Esophagus muscularis mucosa (tissue), 4 donors: ENCODE results near the gene STXBP6. TPM values are rescaled to one million over a fixed set of nuclear protein-coding genes. Genes with fewer than 3 reads are reported as not detected.
"Not testable (repeated sequence)": the region's sequence is repeated elsewhere in the genome, so short reads cannot be mapped to it uniquely, and the experiment has no call there.

Experiments used
- DNase-seq: peaks from one replicate; pipeline ENCODE4 v3.0.0-alpha.2; 2017; ENCODE audit errors: extremely low spot score
- H3K27ac ChIP-seq, 4 donors: fragments of 200-600 bp; sonication (generic); replicated peaks in 1 of 4; 1 replicate in 3 of 4; 2 replicates in 1 of 4; pipeline ENCODE4 v1.5.1; 2016 to 2019; ENCODE audit warnings: mild to moderate bottlenecking in 1 of 4
- H3K27me3 ChIP-seq, 4 donors: fragments of 200-600 bp; sonication (generic); one replicate each; pipeline versions ENCODE4 v1.5.1 to v1.6.0; 2016 to 2019
- H3K36me3 ChIP-seq, 4 donors: fragments of 200-600 bp; sonication (generic); one replicate each; pipeline ENCODE4 v1.5.1; 2016 to 2019
- H3K4me1 ChIP-seq, 4 donors: fragments of 200-600 bp; sonication (generic); one replicate each; pipeline ENCODE4 v1.5.1; 2016 to 2019
- H3K4me3 ChIP-seq, 4 donors: fragments of 200-600 bp; sonication (generic); 1 replicate in 2 of 4; 2 replicates in 2 of 4; pipeline ENCODE4 v1.5.1; 2016 to 2019; ENCODE audit warnings: mild to moderate bottlenecking in 4 of 4, moderate library complexity in 1 of 4
- H3K9me3 ChIP-seq, 4 donors: fragments of 200-600 bp; sonication (generic); 1 replicate in 3 of 4; 2 replicates in 1 of 4; pipeline ENCODE4 v1.5.1; 2016 to 2019
- CTCF ChIP-seq, 3 experiments: fragments of 200-600 bp in 2 of 3; fragments of 450-650 bp in 1 of 3; sonication (generic) in 2 of 3; IDR thresholded peaks; one replicate each; pipeline ENCODE4 v1.5.1; 2017 to 2019; ENCODE audit warnings: antibody characterized with exemption in 3 of 3, mild to moderate bottlenecking in 2 of 3, moderate library complexity in 1 of 3
- EP300 ChIP-seq: sonication (generic); formaldehyde crosslinking; IDR thresholded peaks from one replicate; pipeline ENCODE4 v1.6.1; 2017; ENCODE audit warnings: antibody characterized with exemption
- POLR2A ChIP-seq: fragments of 450-650 bp; IDR thresholded peaks from one replicate; pipeline ENCODE4 v1.6.1; 2017; ENCODE audit warnings: antibody characterized with exemption, moderate library complexity, mild to moderate bottlenecking, low read depth
- POLR2AphosphoS5 ChIP-seq, 2 donors: sonication (generic); formaldehyde crosslinking; IDR thresholded peaks; one replicate each; pipeline ENCODE4 v1.6.1; 2017; ENCODE audit warnings: antibody characterized with exemption in 2 of 2
- WGBS: methylation state at CpG from one replicate; pipeline ENCODE4 v1.1.5; 2018; 5-methylcytosine and 5-hydroxymethylcytosine counted together
- intact Hi-C: fragments of 100-400 bp; cut with DNase I; formaldehyde crosslinking; loops from one replicate; pipeline ENCODE4 v1.15.1; 2023
- total RNA-seq, 4 donors: library from RNA; depleted of rRNA; stranded (reverse); fragments of >200 nt; gene quantifications; one replicate each; pipeline versions ENCODE4 v1.1.0 to v1.2.1, GENCODE V29; 2016

The STXBP6 gene
- total RNA-seq, 4 donors from 2014 or later, result 36.9 to 60.4 (median 52.1) TPM

GRCh38 chr14:24839617-24840203 lies 210.2 kb downstream of the STXBP6 start:
- H3K4me3 ChIP-seq, result no peak overlapping the region
- H3K9me3 ChIP-seq, result no peaks in the 10 kb centered on the region
- intact Hi-C loops, result no loop called here
- no peaks in the 10 kb centered on the region for H3K36me3 ChIP-seq
- TF ChIP-seq CTCF (IDR thresholded peaks at IDR 0.05), result no peak
- TF ChIP-seq POLR2A, result no peak
- TF ChIP-seq EP300, result no peak
- TF ChIP-seq POLR2AphosphoS5 (IDR thresholded peaks at IDR 0.05), result no peak
- H3K27ac ChIP-seq, result peak overlapping the region in 1 of 4 donors; percentile 9
- no peak for DNase-seq
- 98% methylated on average over 3 of the region's 3 CpGs for WGBS
- peaks cover 21 to 29% (median 22%) of the 10 kb centered on the region in 4 donors for H3K4me1 ChIP-seq
- H3K27me3 ChIP-seq, result no peaks in the 10 kb centered on the region

- Histone ChIP-seq H3K4me3 (no peak overlapping the region), H3K9me3 (no peaks in the 10 kb centered on the region), H3K27ac (peak overlapping the region in 3 of 4 donors; percentile 9 to 21 (median 12)), H3K27me3 (no peaks in the 10 kb centered on the region), H3K36me3 (no peaks in the 10 kb centered on the region), H3K4me1 (peaks cover 21 to 29% (median 22%) of the 10 kb centered on the region in 4 donors)
- WGBS, result 41% methylated on average over 4 of the region's 4 CpGs
- no peak for TF ChIP-seq CTCF (IDR thresholded peaks at IDR 0.05)
- no peak for TF ChIP-seq EP300
- TF ChIP-seq POLR2A, result no peak
- TF ChIP-seq POLR2AphosphoS5 (IDR thresholded peaks at IDR 0.05), result no peak
- intact Hi-C loops, result no loop called here
- DNase-seq, result no peak
Observed at GRCh38 chr14:24838945-24839616, 210.9 kb downstream of the STXBP6 start.

DNA sequence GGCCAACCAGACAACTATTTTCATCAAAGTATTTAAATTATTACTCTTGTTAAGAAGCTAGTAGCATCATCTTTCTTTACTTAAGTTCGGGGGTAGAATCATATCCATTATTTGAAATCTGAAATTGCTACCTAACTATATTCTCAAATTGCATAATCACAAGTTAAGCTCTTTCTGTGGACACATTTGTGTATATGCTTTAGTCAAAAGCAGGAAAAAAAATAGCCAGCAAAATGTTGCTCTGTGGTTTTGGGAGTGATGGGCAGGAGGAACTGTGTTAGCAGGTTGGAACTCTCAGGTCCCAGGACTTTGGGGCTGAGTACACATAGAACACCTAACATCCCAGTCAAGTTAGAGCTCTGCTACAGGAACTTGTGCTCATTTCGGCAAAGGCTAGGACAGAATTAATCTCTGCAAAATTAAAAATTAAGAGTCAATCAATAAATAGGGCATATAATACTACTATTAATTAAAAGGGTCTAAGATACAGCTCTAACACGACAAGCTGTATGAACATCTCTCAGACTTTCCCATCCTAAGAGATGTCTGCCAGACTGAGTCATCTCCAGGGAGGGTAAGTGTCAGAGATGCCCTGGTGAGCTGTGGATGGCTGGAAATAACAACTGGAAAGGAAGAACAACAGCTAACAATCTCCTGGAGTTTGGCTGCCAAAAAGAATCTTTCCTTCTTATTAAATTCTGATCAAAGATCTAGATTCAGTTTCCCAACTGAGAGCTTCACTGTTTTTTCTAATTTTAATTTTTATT lies 212.5 kb downstream of the STXBP6 start:
- DNase-seq, result no peak
- no peaks in the 10 kb centered on the region for H3K36me3 ChIP-seq
- 70% methylated on average over 3 of the region's 3 CpGs for WGBS
- no peaks in the 10 kb centered on the region for H3K9me3 ChIP-seq
- TF ChIP-seq EP300 (no peak), POLR2A (no peak), POLR2AphosphoS5 (IDR thresholded peaks at IDR 0.05) (no peak), CTCF (IDR thresholded peaks at IDR 0.05) (no peak)
- intact Hi-C loops, result no loop called here
- H3K27ac ChIP-seq, result no peak overlapping the region
- H3K27me3 ChIP-seq, result no peaks in the 10 kb centered on the region
- no peak overlapping the region for H3K4me3 ChIP-seq
- peaks cover 21 to 29% (median 22%) of the 10 kb centered on the region in 4 donors for H3K4me1 ChIP-seq

GRCh38 chr14:24836324-24836723 lies 213.6 kb downstream of the STXBP6 start:
- H3K9me3 ChIP-seq, DNase-seq, H3K36me3 ChIP-seq, H3K4me3 ChIP-seq, H3K27ac ChIP-seq, intact Hi-C loops, H3K27me3 ChIP-seq: not testable (repeated sequence)
- H3K4me1 ChIP-seq, result peaks cover 21 to 29% (median 22%) of the 10 kb centered on the region in 4 donors
- 86% methylated on average over 6 of the region's 6 CpGs for WGBS

- Histone ChIP-seq H3K4me1 (peaks cover 21 to 25% (median 22%) of the 10 kb centered on the region in 4 donors), H3K36me3 (no peaks in the 10 kb centered on the region), H3K27ac (no peak overlapping the region), H3K27me3 (no peaks in the 10 kb centered on the region), H3K9me3 (no peaks in the 10 kb centered on the region), H3K4me3 (no peak overlapping the region)
- 78% methylated on average over 6 of the region's 6 CpGs for WGBS
- no peak for DNase-seq
- no peak for TF ChIP-seq CTCF (IDR thresholded peaks at IDR 0.05)
- no peak for TF ChIP-seq POLR2A
- no peak for TF ChIP-seq EP300
- no peak for TF ChIP-seq POLR2AphosphoS5 (IDR thresholded peaks at IDR 0.05)
- intact Hi-C loops, result no loop called here
Observed at GRCh38 chr14:24834956-24835355, 215.0 kb downstream of the STXBP6 start.
